GM12872 (cell line): ENCODE results near the gene RBM20.

Source experiments
- TF ChIP-seq, protein P1 (sequence below): IDR thresholded peaks from 3 replicates; pipeline ENCODE4 v1.5.1; 2011; ENCODE audit warnings: low read depth, mild to moderate bottlenecking, low read length, moderate library complexity; ENCODE audit not compliant: insufficient read depth

Gene RBM20

GRCh38 chr10:110710621-110711020, 66.5 kb downstream of the RBM20 start:
- TF ChIP-seq, protein P1, sequence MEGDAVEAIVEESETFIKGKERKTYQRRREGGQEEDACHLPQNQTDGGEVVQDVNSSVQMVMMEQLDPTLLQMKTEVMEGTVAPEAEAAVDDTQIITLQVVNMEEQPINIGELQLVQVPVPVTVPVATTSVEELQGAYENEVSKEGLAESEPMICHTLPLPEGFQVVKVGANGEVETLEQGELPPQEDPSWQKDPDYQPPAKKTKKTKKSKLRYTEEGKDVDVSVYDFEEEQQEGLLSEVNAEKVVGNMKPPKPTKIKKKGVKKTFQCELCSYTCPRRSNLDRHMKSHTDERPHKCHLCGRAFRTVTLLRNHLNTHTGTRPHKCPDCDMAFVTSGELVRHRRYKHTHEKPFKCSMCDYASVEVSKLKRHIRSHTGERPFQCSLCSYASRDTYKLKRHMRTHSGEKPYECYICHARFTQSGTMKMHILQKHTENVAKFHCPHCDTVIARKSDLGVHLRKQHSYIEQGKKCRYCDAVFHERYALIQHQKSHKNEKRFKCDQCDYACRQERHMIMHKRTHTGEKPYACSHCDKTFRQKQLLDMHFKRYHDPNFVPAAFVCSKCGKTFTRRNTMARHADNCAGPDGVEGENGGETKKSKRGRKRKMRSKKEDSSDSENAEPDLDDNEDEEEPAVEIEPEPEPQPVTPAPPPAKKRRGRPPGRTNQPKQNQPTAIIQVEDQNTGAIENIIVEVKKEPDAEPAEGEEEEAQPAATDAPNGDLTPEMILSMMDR, result no peak

- TF ChIP-seq, protein P1, result no peak
Observed at GRCh38 chr10:110711382-110711781, 67.2 kb downstream of the RBM20 start.

GRCh38 chr10:110714356-110714755, 70.2 kb downstream of the RBM20 start:
- TF ChIP-seq, protein P1, result no peak

GRCh38 chr10:110717781-110718589, 73.8 kb downstream of the RBM20 start:
- TF ChIP-seq, protein P1, result no peak

- TF ChIP-seq, protein P1, result no peak
Observed at GRCh38 chr10:110721406-110722038, 77.4 kb downstream of the RBM20 start.

DNA sequence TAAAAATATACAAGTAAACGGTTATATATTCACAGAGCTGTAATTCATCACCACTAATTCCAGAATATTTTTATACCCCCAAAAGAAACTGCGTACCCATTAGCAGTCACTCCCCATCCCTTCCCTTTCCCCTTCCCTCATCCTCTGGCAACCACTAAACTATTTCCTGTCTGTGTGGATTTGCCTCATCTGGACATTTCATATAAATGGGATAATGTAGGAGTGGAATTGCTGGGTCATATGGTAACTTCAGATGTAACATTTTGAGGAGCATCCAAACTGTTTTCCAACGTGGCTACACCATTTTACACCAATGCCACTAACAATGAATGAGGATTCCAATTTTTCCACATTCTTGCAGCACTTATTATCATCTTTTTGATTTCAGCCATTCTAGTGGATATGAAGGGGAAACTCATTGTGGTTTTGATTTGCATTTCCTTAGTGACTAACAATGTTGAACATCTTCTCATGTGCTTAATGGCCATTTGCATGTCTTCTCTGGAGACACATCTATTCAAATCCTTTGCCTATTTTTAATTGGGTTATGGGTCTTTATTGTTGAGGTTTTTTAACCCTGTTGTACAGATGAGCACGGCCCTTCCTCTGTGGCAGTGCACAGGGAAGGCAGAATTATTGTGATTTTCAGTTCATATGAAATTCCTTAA, 79.2 kb downstream of the RBM20 start:
- TF ChIP-seq, protein P1, result no peak
